Measurements from ENCODE around the gene LARP1. TPM values are rescaled to one million over a fixed set of nuclear protein-coding genes. Genes with fewer than 3 reads are reported as not detected.

Gene LARP1
- total and polyA plus RNA-seq, 9 of the 15 experiments (the other 6 are each of a cell fraction or from before 2014, with no cell fraction given): 22.6 to 300 (median 92.0) TPM

DNA sequence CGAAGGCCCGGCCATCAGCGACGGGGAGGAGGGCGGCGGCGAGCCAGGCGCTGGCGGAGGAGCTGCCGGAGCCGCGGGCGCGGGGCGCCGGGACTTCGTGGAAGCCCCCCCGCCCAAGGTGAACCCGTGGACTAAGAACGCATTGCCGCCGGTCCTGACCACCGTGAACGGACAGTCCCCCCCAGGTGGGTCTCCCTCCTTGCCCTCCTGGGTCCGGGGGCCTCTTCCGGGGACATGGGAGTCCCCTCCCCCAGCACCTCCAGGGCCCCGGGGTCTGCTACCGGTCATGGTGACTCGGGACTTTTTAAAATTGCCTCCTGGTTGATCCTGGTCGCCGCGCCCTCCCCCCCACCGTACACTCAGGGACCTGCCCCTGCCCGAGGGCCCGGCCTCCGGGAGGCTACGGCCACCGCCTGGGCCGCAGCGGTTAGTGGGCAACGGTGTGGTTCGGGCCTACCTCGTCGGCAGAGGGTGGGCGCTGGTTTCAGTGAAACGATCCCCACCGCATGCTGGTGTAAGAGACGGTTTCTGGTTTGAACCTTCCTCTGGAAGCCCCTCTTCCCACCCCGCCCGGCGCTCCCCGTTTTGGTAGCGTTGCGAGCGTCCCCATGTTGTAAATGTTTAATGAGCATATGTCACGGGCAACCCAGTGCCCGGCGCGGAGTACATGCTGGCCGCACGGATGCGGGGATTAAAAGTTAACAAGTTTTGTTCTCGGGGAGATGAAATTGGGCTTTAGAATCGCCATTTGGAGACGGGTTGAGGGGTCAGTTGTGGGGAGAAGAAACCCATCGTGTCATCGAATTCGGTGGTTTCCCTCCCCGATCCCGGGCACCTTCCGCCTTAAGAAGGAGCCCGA is 1.1 kb downstream of the LARP1 start (continued):
- TF ChIP-seq MCM3 (IDR thresholded peaks at IDR 0.05): no peak
- peak; percentile 56 for TF ChIP-seq MYBL2 (IDR thresholded peaks at IDR 0.05; ENCODE audit: low read depth)
- no peak for TF ChIP-seq MYBL2 (CRISPR knock-in tag; IDR thresholded peaks at IDR 0.05; ENCODE audit: borderline replicate concordance)
- TF ChIP-seq, protein P1, sequence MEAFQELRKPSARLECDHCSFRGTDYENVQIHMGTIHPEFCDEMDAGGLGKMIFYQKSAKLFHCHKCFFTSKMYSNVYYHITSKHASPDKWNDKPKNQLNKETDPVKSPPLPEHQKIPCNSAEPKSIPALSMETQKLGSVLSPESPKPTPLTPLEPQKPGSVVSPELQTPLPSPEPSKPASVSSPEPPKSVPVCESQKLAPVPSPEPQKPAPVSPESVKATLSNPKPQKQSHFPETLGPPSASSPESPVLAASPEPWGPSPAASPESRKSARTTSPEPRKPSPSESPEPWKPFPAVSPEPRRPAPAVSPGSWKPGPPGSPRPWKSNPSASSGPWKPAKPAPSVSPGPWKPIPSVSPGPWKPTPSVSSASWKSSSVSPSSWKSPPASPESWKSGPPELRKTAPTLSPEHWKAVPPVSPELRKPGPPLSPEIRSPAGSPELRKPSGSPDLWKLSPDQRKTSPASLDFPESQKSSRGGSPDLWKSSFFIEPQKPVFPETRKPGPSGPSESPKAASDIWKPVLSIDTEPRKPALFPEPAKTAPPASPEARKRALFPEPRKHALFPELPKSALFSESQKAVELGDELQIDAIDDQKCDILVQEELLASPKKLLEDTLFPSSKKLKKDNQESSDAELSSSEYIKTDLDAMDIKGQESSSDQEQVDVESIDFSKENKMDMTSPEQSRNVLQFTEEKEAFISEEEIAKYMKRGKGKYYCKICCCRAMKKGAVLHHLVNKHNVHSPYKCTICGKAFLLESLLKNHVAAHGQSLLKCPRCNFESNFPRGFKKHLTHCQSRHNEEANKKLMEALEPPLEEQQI (IDR thresholded peaks at IDR 0.05): no peak
- TF ChIP-seq ZNF507 (tag; conservative IDR thresholded peaks at IDR 0.05): no peak
- TF ChIP-seq POLR2AphosphoS2 (IDR thresholded peaks at IDR 0.05; ENCODE audit: low read length): no peak
- no peak for TF ChIP-seq CHCHD3 (CRISPR knock-in tag; IDR thresholded peaks at IDR 0.05)
- no peak for TF ChIP-seq STAG1 (CRISPR knock-in tag; IDR thresholded peaks at IDR 0.05; ENCODE audit: borderline replicate concordance)
- peak; percentile 11 for TF ChIP-seq KDM5B (IDR thresholded peaks at IDR 0.05; ENCODE audit: insufficient replicate concordance, low read depth, low read length)
- TF ChIP-seq, protein P2, sequence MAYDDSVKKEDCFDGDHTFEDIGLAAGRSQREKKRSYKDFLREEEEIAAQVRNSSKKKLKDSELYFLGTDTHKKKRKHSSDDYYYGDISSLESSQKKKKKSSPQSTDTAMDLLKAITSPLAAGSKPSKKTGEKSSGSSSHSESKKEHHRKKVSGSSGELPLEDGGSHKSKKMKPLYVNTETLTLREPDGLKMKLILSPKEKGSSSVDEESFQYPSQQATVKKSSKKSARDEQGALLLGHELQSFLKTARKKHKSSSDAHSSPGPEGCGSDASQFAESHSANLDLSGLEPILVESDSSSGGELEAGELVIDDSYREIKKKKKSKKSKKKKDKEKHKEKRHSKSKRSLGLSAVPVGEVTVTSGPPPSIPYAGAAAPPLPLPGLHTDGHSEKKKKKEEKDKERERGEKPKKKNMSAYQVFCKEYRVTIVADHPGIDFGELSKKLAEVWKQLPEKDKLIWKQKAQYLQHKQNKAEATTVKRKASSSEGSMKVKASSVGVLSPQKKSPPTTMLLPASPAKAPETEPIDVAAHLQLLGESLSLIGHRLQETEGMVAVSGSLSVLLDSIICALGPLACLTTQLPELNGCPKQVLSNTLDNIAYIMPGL (CRISPR knock-in tag; IDR thresholded peaks at IDR 0.05): no peak; the same call in 1 of the 2 replicates
- no peak for TF ChIP-seq PHF20 (IDR thresholded peaks at IDR 0.05; ENCODE audit: partially characterized antibody)
- no peak; the same call in 1 of the 2 replicates for TF ChIP-seq GATAD2B (IDR thresholded peaks at IDR 0.05; ENCODE audit: borderline replicate concordance)
- TF ChIP-seq RHOXF2B (CRISPR knock-in tag; conservative IDR thresholded peaks at IDR 0.05): no peak
- TF ChIP-seq, protein P3, sequence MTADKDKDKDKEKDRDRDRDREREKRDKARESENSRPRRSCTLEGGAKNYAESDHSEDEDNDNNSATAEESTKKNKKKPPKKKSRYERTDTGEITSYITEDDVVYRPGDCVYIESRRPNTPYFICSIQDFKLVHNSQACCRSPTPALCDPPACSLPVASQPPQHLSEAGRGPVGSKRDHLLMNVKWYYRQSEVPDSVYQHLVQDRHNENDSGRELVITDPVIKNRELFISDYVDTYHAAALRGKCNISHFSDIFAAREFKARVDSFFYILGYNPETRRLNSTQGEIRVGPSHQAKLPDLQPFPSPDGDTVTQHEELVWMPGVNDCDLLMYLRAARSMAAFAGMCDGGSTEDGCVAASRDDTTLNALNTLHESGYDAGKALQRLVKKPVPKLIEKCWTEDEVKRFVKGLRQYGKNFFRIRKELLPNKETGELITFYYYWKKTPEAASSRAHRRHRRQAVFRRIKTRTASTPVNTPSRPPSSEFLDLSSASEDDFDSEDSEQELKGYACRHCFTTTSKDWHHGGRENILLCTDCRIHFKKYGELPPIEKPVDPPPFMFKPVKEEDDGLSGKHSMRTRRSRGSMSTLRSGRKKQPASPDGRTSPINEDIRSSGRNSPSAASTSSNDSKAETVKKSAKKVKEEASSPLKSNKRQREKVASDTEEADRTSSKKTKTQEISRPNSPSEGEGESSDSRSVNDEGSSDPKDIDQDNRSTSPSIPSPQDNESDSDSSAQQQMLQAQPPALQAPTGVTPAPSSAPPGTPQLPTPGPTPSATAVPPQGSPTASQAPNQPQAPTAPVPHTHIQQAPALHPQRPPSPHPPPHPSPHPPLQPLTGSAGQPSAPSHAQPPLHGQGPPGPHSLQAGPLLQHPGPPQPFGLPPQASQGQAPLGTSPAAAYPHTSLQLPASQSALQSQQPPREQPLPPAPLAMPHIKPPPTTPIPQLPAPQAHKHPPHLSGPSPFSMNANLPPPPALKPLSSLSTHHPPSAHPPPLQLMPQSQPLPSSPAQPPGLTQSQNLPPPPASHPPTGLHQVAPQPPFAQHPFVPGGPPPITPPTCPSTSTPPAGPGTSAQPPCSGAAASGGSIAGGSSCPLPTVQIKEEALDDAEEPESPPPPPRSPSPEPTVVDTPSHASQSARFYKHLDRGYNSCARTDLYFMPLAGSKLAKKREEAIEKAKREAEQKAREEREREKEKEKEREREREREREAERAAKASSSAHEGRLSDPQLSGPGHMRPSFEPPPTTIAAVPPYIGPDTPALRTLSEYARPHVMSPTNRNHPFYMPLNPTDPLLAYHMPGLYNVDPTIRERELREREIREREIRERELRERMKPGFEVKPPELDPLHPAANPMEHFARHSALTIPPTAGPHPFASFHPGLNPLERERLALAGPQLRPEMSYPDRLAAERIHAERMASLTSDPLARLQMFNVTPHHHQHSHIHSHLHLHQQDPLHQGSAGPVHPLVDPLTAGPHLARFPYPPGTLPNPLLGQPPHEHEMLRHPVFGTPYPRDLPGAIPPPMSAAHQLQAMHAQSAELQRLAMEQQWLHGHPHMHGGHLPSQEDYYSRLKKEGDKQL (CRISPR knock-in tag; IDR thresholded peaks at IDR 0.05; ENCODE audit: borderline replicate concordance): no peak
- no peak for TF ChIP-seq PHB2 (IDR thresholded peaks at IDR 0.05; ENCODE audit: low read depth)
- TF ChIP-seq, protein P4, sequence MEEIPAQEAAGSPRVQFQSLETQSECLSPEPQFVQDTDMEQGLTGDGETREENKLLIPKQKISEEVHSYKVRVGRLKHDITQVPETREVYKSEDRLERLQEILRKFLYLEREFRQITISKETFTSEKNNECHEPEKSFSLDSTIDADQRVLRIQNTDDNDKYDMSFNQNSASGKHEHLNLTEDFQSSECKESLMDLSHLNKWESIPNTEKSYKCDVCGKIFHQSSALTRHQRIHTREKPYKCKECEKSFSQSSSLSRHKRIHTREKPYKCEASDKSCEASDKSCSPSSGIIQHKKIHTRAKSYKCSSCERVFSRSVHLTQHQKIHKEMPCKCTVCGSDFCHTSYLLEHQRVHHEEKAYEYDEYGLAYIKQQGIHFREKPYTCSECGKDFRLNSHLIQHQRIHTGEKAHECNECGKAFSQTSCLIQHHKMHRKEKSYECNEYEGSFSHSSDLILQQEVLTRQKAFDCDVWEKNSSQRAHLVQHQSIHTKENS (CRISPR knock-in tag; IDR thresholded peaks at IDR 0.05): no peak
- no peak for TF ChIP-seq CCAR2 (IDR thresholded peaks at IDR 0.05; ENCODE audit: low read depth, low read length)
